Muscle of arm (tissue), 12 donors: Measurements from ENCODE around the gene ELF2. TPM values are rescaled to one million over a fixed set of nuclear protein-coding genes. Genes with fewer than 3 reads are reported as not detected.
"Not testable (repeated sequence)": the region's sequence is repeated elsewhere in the genome, so short reads cannot be mapped to it uniquely, and the experiment has no call there.

ENCODE experiments used
- DNase-seq: peaks from one replicate; pipeline ENCODE4 v3.0.0-alpha.2; 2013
- polyA plus RNA-seq, 12 donors: library from polyadenylated mRNA; unstranded; fragments of 120-200 nt; gene quantifications; one replicate each; pipeline ENCODE4 v1.2.1, GENCODE V29; 2013; ENCODE audit not compliant: insufficient read length in 12 of 12

The ELF2 gene
- polyA plus RNA-seq, 12 donors, result 41.1 to 66.7 (median 52.9) TPM; not detected in 1

DNA sequence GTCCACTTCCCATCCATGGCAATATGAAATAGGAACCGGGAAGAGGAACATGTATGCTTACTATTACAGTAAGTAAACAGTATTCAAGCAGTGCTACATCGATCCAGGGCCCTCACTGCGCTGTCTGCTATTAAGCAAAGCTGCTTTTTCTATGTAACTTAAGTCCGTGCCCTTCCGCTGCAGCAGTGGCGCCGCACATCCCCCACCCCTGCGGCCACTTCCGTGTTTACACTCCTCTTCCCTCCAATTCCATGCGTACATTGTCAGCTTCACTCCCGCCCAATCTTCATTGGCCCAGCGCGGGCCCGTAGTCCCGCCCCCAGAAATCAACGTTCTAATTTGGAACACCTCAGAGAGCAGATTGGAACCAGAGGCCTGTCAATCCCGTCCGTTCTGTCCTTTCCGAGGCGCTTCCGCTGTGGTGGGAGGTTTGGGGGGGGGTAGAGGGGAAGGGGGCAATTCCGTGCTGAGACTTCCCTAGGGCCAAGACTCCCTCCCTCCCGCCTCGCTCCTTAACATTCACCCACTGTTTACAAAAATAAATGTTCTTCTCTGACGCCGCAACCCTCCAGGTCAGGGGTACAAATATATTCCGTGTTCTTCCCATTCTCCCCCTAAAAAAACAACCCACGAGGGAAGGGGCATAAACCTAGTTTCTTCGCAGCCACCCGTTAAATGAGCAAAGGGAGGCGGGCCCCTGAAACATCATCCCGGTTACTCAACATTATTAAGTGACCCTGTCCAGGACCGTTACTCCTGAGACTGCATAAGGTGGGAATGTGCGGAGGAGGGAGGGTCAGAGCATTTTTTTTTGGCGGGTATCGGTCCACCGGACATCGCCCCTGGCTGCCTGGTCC, 94.0 kb downstream of the ELF2 start:
- DNase-seq, result peak; percentile 97

DNA sequence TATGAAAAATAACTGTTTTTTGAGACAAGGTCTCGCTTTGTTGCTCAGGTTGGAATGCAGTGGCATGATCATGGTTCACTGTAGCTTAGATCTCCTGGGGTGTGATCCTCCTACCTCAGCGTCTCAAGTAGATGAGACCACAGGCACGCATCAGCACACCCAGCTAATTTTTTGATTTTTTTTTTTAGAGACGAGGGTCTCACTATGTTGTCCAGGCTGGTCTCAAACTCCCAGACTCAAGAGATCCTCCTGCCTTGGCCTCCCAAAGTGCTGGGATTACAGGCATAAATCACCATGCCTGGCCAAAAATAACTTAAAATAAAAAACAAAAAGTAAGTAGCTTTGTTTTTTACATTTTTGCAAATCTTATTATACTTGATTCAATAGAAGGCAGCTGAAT, 98.1 kb downstream of the ELF2 start:
- DNase-seq, result no peak

DNA sequence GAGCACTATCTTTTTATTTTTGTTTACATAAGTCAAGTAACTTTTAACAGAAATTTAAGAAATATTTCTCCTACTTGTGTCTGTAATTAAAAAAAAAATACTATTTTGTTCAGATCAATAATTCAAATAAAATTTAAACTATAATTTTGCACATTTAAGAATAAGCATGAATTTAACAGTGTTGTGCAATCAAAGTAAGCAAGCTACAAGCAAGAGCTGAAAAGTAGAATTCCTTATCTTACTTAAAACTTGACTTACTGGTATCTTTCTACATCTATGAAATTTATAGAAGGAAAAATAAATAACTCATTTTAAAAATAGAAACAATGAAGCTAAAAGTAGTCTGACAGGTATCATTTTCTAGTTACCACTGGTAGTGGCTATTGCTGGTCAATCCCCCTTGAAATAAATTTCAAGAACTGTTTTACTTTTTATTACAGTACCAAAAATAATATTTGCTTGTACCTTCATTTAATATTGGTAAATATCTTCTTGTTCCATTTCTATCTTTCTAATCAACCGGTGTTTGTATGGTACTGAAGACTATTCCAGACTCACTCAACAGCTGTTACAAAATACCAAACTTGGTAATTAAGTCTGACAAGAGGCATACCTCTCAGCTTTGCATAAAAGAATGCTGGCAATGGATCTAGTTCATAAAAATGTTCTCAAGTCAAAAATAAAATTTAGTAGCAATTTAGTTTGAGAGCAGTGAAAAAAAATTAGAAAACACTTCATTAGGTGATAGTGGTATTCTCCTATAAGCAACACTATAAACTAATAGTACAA, 99.3 kb downstream of the ELF2 start:
- DNase-seq, result no peak

DNA sequence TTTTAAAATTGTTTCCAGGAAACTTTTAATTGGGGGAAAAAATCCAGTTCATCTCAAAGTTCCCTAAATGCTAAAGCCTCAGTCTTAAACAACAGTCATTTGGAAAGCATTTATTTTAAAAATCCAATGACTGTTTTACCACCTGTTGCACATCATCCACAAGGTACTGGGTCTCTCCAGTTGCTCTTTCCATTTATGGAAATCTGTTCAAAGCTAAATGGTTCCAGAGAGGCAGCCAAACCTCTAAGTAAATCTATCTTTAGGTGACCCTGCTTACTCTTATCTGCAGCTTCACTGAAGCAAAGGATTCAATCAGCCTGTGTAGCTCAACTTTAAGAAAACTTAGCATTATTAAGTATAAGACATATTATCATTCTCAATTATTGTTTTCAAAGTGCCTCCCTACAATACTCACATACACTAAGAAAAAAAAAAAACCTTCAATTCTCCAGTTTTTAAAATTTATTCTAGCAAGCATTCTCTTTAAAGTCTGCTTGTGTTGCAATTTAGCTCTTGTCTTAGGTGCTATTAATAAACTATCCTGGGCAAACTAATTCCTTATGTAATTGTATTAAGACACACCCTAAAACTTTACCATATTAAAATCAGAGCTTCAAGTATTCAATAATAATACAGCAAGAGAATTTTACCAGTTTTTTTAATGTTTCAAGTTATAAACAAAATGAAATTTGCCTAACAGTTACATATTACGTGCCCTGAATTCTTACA, 100.8 kb downstream of the ELF2 start:
- DNase-seq, result no peak

- DNase-seq, result no peak
Observed at GRCh38 chr4:139060591-139060990, 116.4 kb downstream of the ELF2 start.

GRCh38 chr4:139059026-139059425, 118.0 kb downstream of the ELF2 start:
- DNase-seq, result not testable (repeated sequence)

DNA sequence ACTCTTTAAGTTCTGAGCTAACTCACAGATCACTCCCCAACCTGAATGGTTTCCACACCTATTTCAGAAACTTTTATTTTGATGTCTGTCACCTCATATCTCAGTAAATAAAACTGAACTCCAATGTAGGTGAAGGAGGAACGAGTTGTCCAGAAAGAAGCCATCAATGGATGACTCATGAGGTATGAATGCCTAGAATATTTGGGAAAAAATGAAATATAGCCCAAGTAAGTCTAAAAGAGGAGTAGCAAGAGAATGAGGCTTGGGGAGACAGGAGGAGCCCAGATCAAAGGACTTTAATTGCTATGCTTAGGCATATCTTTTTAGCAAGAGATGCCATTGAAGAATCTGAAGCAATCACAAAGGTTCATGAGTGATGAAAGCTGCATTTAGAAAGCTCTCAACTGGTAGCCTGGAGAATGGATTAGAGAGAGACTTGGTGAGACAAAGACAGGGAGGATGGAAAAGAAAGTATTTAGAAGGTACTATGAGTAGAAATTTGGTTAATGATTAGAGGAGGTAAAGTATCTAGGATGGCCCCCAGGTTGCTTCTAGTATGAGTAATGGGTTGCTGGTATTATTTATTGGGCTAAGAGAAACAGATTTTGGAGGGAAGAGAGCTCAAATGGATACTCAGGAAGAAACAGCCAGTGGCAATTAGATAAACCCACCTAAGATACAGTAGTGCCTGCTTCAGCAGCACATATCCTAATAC, 122.1 kb downstream of the ELF2 start:
- DNase-seq, result no peak

GRCh38 chr4:139053909-139054308, 123.1 kb downstream of the ELF2 start:
- DNase-seq, result no peak

DNA sequence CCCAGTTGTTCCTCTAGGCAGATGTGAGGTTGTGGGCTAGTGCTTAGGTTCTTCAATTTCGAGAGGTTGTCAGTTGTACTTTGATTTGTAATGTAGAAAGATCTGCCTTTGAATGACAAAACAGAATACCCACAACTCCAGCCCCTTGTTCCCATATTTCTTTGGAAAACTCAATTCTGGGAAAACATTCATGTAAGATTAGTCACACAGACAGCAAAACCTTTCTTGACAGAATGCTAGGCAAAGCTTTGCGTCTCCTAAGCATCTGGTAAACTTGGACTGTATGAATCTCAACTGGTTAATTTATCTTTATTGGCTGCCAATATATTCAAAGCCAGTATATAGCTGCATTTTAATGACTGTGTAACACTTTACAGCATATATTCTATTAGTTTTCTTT, 126.6 kb downstream of the ELF2 start:
- no peak for DNase-seq

DNA sequence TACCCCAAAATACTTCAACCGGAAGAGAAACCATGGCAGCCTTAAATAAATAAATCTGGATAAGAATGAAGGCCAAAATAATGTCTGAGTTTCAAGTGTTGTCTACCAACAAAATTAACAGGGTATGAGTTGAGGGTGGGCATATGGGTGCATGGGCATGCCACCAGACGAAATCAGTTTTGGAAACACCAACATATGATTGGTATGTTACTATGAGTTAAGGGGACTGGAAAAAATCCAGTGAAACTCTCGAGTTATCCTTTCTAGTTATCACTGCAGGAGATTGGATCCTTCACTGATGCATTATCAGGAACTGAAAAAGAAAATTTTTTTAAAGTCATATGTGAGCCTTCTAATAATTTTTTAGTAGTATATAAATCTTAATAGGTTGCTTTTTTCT, 129.0 kb downstream of the ELF2 start:
- DNase-seq, result no peak

GRCh38 chr4:139044291-139044690, 132.7 kb downstream of the ELF2 start:
- DNase-seq, result no peak

DNA sequence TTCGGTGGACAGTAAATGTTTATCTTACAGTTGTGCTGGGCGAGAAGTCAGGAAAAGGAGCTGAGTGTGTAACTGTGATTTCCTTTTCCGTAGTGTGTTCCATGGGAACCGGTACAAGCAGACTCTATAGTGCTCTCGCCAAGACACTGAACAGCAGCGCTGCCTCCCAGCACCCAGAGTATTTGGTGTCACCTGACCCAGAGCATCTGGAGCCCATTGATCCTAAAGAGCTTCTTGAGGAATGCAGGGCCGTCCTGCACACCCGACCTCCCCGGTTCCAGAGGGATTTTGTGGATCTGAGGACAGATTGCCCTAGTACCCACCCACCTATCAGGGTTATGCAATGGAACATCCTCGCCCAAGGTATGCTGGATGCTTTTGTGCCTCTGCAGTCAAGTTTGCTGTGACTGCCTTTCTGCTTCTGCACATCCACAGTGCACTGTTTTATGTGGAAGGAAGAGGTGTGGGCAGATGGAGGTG, 134.0 kb downstream of the ELF2 start:
- peak; percentile 42 for DNase-seq

DNA sequence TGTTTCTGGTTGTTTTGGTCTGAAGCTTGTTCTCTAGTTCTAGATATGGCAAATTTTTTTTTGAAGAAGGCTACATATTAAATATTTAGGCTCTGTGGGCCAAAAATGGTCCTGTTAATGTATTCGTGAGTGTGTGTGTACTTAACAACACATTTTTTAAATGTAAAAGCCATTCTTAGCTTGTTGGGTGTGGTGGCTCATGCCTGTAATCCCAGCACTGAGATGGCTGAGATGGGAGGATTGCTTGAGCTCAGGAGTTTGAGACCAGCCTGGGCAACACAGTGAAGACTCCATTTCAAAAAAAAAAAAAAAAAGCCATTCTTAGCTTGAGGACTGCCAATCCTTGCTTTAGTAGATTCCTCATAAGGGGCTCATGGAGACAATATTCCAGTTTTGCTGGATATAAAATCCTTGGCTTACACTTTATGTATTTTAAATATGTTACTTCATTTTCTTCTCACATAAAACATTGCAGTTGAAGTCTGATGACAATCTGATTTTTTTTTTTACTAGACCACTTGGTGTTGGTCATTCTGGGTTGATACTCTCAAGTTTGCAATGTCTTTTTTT, 138.1 kb downstream of the ELF2 start:
- no peak for DNase-seq

DNA sequence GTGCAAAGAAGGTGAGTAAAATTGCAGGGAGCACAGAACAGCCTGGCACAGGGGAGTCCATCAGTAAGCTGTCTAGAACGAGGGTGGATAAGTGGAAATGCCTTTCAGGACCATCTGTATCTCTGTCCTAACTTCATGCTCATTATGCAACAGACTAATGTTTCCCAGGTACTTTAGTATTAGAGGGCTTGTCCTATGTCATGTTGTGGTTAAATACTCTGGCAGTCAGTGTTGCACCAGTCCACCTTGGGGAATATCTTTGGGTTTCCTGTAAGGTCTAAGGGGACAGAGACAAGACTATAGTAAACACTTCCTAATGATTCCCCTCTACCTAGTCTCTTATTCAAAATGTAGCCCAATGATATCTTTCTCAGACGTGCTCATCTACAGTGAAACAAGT, 140.1 kb downstream of the ELF2 start:
- no peak for DNase-seq

DNA sequence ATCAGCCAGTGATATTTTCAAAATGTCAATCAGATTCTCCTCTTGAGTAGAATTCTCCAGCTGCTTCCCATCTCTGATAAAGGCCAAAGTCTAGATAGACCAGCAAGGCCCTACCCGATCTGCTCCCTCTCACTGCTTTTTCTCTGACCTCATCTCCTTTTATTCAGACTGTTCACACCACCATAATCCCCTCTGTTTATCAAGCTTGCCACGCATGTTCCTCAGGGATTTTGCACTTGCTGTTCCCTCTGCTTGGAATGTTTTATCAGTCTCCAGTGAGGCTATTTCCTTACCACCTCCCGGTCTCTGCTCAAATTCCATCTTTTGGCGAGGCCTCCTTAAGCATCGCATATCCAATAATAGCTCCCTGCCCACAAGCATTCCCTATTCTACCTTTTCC, 141.4 kb downstream of the ELF2 start:
- no peak for DNase-seq

DNA sequence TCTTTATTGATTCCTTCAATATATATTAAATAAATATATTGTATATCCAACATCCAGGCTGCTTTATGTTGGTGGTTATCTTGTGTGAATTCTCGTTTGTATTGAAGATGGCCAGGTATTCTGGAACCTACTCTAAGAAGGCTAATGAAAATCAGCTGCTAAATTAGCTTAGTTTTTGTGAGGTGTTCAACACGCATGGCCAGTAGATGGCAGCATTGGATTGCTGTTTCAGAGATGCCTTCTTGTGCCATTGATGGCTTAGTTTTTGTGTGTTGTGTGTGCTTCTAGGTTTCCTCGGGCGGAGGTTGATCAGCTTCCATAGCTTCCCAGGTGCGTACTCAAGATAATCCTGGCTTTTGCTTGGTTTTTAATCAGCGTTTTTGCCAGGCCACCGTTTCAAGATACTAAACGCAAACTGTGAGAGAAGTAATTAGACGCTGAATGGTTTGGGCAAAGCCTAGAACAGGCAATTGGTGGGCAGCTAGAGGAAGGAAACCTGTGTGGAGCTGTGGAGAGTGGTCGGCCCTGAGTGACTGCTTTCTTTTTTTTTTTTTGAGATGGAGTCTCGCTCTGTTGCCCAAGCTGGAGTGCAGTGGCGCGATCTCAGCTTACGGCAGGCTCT, 146.3 kb downstream of the ELF2 start:
- DNase-seq, result peak; percentile 86

DNA sequence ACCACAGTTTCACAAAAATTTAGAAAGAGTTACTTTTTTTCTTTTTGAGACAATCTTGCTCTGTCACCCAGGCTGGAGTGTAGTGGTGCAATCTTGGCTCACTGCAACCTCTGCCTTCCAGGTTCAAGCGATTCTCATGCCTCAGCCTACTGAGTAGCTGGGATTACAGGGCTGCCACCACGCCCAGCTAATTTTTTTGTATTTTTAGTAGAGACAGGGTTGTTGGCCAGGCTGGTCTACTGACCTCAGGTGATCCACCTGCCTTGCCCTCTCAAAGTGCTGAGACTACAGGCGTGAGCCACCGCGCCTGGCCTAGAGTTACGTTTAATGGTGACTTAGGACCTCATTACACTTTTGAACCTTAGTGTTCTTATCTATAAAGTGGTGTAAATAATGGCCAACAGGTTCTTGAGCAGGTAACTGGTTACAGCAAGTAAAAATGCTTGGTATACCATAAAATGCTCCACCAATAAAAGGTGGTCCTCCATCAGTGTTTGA, 147.1 kb downstream of the ELF2 start:
- not testable (repeated sequence) for DNase-seq

DNA sequence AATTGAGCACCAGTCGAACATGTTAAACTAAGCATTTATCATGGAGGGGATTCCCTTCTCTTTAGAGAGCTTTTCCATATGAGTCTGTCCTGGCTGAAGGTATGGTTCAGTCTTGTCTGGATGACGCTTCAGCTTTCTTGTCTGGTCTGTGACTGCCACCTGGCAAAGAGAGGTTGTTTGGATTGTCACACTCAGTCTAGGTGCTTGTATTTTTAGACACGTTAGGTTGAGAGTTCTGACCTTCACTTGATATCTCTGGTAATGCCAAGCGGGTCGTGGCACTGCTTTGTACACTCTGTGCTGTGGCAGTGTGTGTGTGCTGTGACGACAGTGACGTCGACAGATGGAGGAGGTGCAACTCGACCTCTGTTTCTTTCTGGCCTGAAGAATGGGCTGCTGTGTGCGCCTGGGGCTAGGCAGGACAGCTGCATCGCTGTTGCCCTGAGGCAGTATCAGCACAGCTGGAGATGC, 148.8 kb downstream of the ELF2 start:
- no peak for DNase-seq

DNA sequence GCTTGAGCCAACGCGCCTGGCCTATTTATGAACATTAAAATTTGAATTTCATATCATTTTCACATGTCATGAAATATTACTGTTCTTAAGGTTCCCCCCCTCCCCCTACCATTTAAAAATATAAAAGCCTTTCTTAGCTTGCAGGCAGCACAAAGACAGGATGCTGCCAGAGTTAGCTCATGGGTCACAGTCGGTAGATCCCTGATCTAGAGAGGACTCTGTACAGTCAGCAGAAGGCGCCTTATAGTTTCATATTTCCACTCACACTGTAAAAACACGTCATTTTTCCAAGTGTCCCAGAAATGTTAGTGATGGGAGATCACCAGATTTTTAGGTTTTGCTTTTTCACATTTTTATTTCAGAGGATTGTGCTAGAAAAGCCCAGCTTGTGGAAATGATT, 149.2 kb downstream of the ELF2 start:
- DNase-seq, result no peak

- DNase-seq, result no peak
Observed at GRCh38 chr4:139025841-139026240, 151.2 kb downstream of the ELF2 start.
